GM12878 (cell line): ENCODE measurements around the gene BRICD5. TPM values are rescaled to one million over a fixed set of nuclear protein-coding genes. Genes with fewer than 3 reads are reported as not detected.

Experiments
- ATAC-seq: fragments of 200-7000 bp; cut with Tn5 transposase; 3 replicates; pipeline ENCODE4 v1.9.1; 2020; ENCODE audit warnings: mild to moderate bottlenecking, moderate library complexity
- BruUV-seq: library from RNA; stranded (reverse); fragments of 400-500 nt; replicated peaks from 2 replicates; lab custom pipeline; 2021; lab: Mats Ljungman, UMichigan
- CTCF ChIA-PET: fragments of 300-600 bp; sonication (Branson Sonifier 250); formaldehyde crosslinking; extraction: SDS; loops from one replicate; lab custom pipeline; 2021; ENCODE audit warnings: inconsistent platforms; lab: Yijun Ruan, JAX
- POLR2A ChIA-PET: fragments of 350-600 bp; formaldehyde crosslinking; extraction: SDS; loops from one replicate; lab custom pipeline; 2021; ENCODE audit warnings: inconsistent platforms; lab: Charles Lee
- RAD21 ChIA-PET: fragments of 300-600 bp; sonication (Branson Sonifier 250); formaldehyde crosslinking; loops from one replicate; lab custom pipeline; 2023; ENCODE audit warnings: antibody characterized with exemption; ENCODE audit not compliant: unreplicated experiment; lab: Charles Lee
- SMC1A ChIA-PET: fragments of 300-600 bp; sonication (Branson Sonifier 250); formaldehyde crosslinking; loops from one replicate; lab custom pipeline; 2023; ENCODE audit not compliant: unreplicated experiment, uncharacterized antibody; lab: Charles Lee
- DNase-seq: peaks from one replicate; pipeline ENCODE4 v3.0.0-alpha.2; 2011; ENCODE audit warnings: low read depth, low spot score
- FAIRE-seq: peaks from 3 replicates; lab custom pipeline; 2011; peaks lifted over from hg19 to GRCh38; lab: Jason Lieb, UNC
- H2AFZ ChIP-seq: 2 replicates; pipeline ENCODE4 v1.6.0; 2011; ENCODE audit warnings: low read depth, low read length, control low read depth; ENCODE audit not compliant: control insufficient read depth
- H3K27ac ChIP-seq: 2 replicates; pipeline ENCODE4 v1.5.1; 2011; ENCODE audit warnings: control low read depth; ENCODE audit not compliant: control insufficient read depth, insufficient read depth
- H3K27me3 ChIP-seq, 2 experiments: replicated peaks in 1 of 2; 2 replicates each; pipeline versions ENCODE4 v1.6.0 to v1.6.1; 2011; ENCODE audit warnings: low read length in 1 of 2; ENCODE audit not compliant: control insufficient read depth in 2 of 2, insufficient read depth in 2 of 2
- H3K36me3 ChIP-seq, 2 experiments: 2 replicates each; pipeline ENCODE4 v1.5.1; 2011; ENCODE audit warnings: low read length in 1 of 2; ENCODE audit not compliant: control insufficient read depth in 2 of 2, insufficient read depth in 2 of 2
- H3K4me1 ChIP-seq: 2 replicates; pipeline ENCODE4 v1.6.1; 2011; ENCODE audit warnings: mild to moderate bottlenecking, low read length, moderate library complexity, mixed read lengths; ENCODE audit not compliant: control insufficient read depth, insufficient read depth
- H3K4me2 ChIP-seq: 2 replicates; pipeline ENCODE4 v1.6.0; 2011; ENCODE audit warnings: control low read depth; ENCODE audit not compliant: control insufficient read depth, insufficient read depth
- H3K4me3 ChIP-seq: fragments of 200-600 bp; sonication (generic); 2 replicates; pipeline ENCODE4 v1.5.1; 2016
- H3K79me2 ChIP-seq: 2 replicates; pipeline ENCODE4 v1.6.0; 2011; ENCODE audit warnings: low read length; ENCODE audit not compliant: control insufficient read depth, insufficient read depth
- H3K9ac ChIP-seq: 2 replicates; pipeline ENCODE4 v1.8.0; 2011; ENCODE audit warnings: low read length, control low read depth, mixed read lengths; ENCODE audit not compliant: control insufficient read depth, insufficient read depth
- H3K9me3 ChIP-seq: replicated peaks from 3 replicates; pipeline ENCODE4 v1.5.1; 2011; ENCODE audit warnings: mild to moderate bottlenecking, low read length; ENCODE audit not compliant: control insufficient read depth, insufficient read depth
- H4K20me1 ChIP-seq: 2 replicates; pipeline ENCODE4 v1.6.0; 2011; ENCODE audit not compliant: control insufficient read depth, insufficient read depth
- BCL11A ChIP-seq: IDR thresholded peaks from 2 replicates; pipeline ENCODE4 v1.6.1; 2011; ENCODE audit warnings: low read depth, low read length
- CEBPB ChIP-seq, 2 experiments: fragments of 150-350 bp in 1 of 2; IDR thresholded peaks; 2 replicates each; pipeline ENCODE4 v1.6.1; 2012 to 2014; ENCODE audit warnings: low read depth in 2 of 2, low read length in 2 of 2, borderline replicate concordance in 1 of 2, inconsistent platforms in 1 of 2
- DPF2 ChIP-seq: fragments of 450-650 bp; IDR thresholded peaks from 2 replicates; pipeline ENCODE4 v1.6.1; 2017; ENCODE audit warnings: mild to moderate bottlenecking
- EZH2 ChIP-seq: IDR thresholded peaks from 2 replicates; pipeline ENCODE4 v1.6.1; 2012; ENCODE audit warnings: low read depth, mild to moderate bottlenecking, control low read depth, inconsistent platforms, low read length, borderline replicate concordance; ENCODE audit not compliant: control insufficient read depth
- FOS ChIP-seq: IDR thresholded peaks from 3 replicates; pipeline ENCODE4 v1.6.1; 2011; ENCODE audit warnings: borderline replicate concordance; ENCODE audit not compliant: insufficient read length; ENCODE audit errors: extremely low read depth
- LARP7 ChIP-seq: fragments of 450-650 bp; IDR thresholded peaks from 2 replicates; pipeline ENCODE4 v1.6.1; 2017; ENCODE audit warnings: mild to moderate bottlenecking
- MTA2 ChIP-seq: fragments of 450-650 bp; IDR thresholded peaks from 2 replicates; pipeline ENCODE4 v1.6.1; 2016; ENCODE audit warnings: low read depth, mild to moderate bottlenecking, moderate library complexity
- MYB ChIP-seq: fragments of 150-350 bp; IDR thresholded peaks from 2 replicates; pipeline ENCODE4 v1.6.1; 2014; ENCODE audit warnings: mild to moderate bottlenecking, low read depth, low read length, borderline replicate concordance
- NFIC ChIP-seq: IDR thresholded peaks from 2 replicates; pipeline ENCODE4 v1.6.1; 2012; ENCODE audit warnings: low read depth, mild to moderate bottlenecking, inconsistent platforms, low read length, moderate library complexity
- NFYB ChIP-seq: IDR thresholded peaks from 2 replicates; pipeline ENCODE4 v1.6.1; 2011; ENCODE audit warnings: low read depth, mild to moderate bottlenecking, low read length, improper control_type of control experiment, moderate library complexity; ENCODE audit not compliant: insufficient read depth
- PAX8 ChIP-seq: fragments of 450-650 bp; IDR thresholded peaks from 2 replicates; pipeline ENCODE4 v1.6.1; 2017; ENCODE audit warnings: mild to moderate bottlenecking, moderate library complexity
- POLR2AphosphoS2 ChIP-seq: IDR thresholded peaks from 2 replicates; pipeline ENCODE4 v1.6.1; 2011; ENCODE audit warnings: low read depth, mild to moderate bottlenecking, low read length, improper control_type of control experiment, moderate library complexity
- RB1 ChIP-seq: fragments of 450-650 bp; formaldehyde crosslinking; IDR thresholded peaks from 2 replicates; pipeline ENCODE4 v1.6.1; 2017; ENCODE audit warnings: mild to moderate bottlenecking, borderline replicate concordance
- SPI1 ChIP-seq: IDR thresholded peaks from 2 replicates; pipeline ENCODE4 v1.6.1; 2011; ENCODE audit warnings: low read depth, mild to moderate bottlenecking, low read length, moderate library complexity, borderline replicate concordance; ENCODE audit not compliant: insufficient read depth
- SRF ChIP-seq, 2 experiments: IDR thresholded peaks; 2 replicates each; pipeline ENCODE4 v1.6.1; 2011; ENCODE audit warnings: low read depth in 2 of 2, low read length in 2 of 2, mild to moderate bottlenecking in 1 of 2, moderate library complexity in 1 of 2
- ZNF217 ChIP-seq: fragments of 450-650 bp; IDR thresholded peaks from 2 replicates; pipeline ENCODE4 v1.6.1; 2017; ENCODE audit warnings: antibody characterized with exemption, mild to moderate bottlenecking
- ZSCAN29 ChIP-seq: fragments of 450-650 bp; IDR thresholded peaks from 2 replicates; pipeline ENCODE4 v1.6.1; 2017; ENCODE audit warnings: mild to moderate bottlenecking, moderate library complexity
- ZZZ3 ChIP-seq: IDR thresholded peaks from 2 replicates; pipeline ENCODE4 v1.6.1; 2011; ENCODE audit warnings: low read depth; ENCODE audit not compliant: control insufficient read depth, insufficient read length
- WGBS: methylation state at CpG from one replicate; pipeline ENCODE4 v1.1.6; 2016; ENCODE audit warnings: low lambda C conversion rate; ENCODE audit not compliant: insufficient replicate concordance, insufficient coverage; ENCODE audit errors: missing lambda C conversion rate; 5-methylcytosine and 5-hydroxymethylcytosine counted together
- in situ Hi-C: fragments of 300-500 bp; cut with MboI; formaldehyde crosslinking; loops from 9 replicates; pipeline ENCODE4 v1.14.3; 2018; ENCODE audit warnings: mixed read lengths
- intact Hi-C: fragments of 100-400 bp; cut with micrococcal nuclease; formaldehyde crosslinking; loops from one replicate; pipeline ENCODE4 v1.14.2; 2022; ENCODE audit not compliant: unreplicated experiment
- polyA plus RNA-seq, 11 experiments: library from polyadenylated mRNA; depleted of rRNA in 4 of 11; unstranded in 6 of 11; stranded (reverse) in 5 of 11; fragments of >200 nt; fragmentation: Nextera tagmentation in 4 of 11; fragmentation: Illumina TruSeq in 1 of 11; extraction: Ambion mirVana in 4 of 11; extraction: Trizol in 1 of 11; gene quantifications; 1 replicate in 1 of 11; 2 replicates in 10 of 11; pipeline versions ENCODE4 v1.2.1 to v1.2.3, GENCODE V29; 2011 to 2016; ENCODE audit warnings: inconsistent platforms in 2 of 11, missing spikeins in 2 of 11, low read depth in 1 of 11
- total RNA-seq, 4 experiments: library from RNA; depleted of rRNA in 3 of 4; stranded (reverse); fragments of >200 nt in 3 of 4; fragmentation: Illumina TruSeq in 1 of 4; extraction: Trizol in 1 of 4; gene quantifications; 2 replicates each; pipeline versions ENCODE4 v1.2.1 to v1.2.3, GENCODE V29; 2013 to 2021
- TF ChIP-seq, protein P1 (sequence below): IDR thresholded peaks from 2 replicates; pipeline ENCODE4 v1.6.1; 2012; ENCODE audit warnings: low read depth, low read length, improper control_type of control experiment
- TF ChIP-seq, protein P2 (sequence below): IDR thresholded peaks from 2 replicates; pipeline ENCODE4 v1.6.1; 2012; ENCODE audit warnings: improper control_type of control experiment, low read depth, low read length; ENCODE audit not compliant: insufficient replicate concordance

The BRICD5 gene
- total and polyA plus RNA-seq, 10 of the 15 experiments (the other 5 are each of a cell fraction or from before 2014, with no cell fraction given): 0.58 to 11.6 (median 1.5) TPM; not detected in 1

DNA sequence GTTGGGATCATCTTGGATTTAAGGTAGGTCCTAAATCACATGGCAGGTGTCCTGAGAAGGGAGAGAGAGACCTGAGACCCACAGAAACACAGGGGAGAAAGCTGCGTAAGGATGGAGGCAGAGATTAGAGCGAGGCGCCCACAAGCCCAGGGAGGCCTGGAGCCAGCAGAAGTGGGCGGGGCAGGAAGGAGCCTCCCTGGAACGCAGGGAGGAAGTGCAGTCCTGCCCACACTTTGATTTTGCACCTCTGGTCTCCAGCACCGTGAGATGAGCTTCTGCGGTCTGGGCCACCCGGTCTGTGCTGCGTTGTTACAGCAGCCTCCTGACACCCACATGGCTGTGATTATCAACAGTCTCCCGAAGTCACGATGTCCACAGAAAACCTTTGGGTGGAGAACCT is 31.9 kb upstream of the BRICD5 start:
- no peak overlapping the region for H3K4me2 ChIP-seq
- CTCF ChIA-PET: no interaction called here
- H3K79me2 ChIP-seq: no peaks in the 10 kb centered on the region
- H3K27me3 ChIP-seq: no peaks in the 10 kb centered on the region
- intact Hi-C loops (no loop called here), in situ Hi-C loops (no loop called here)
- ATAC-seq (no peak), FAIRE-seq (no peak), DNase-seq (no peak)
- no peaks in the 10 kb centered on the region for H4K20me1 ChIP-seq
- no peak overlapping the region for H3K9ac ChIP-seq
- H3K9me3 ChIP-seq: no peaks in the 10 kb centered on the region
- peaks cover 0 to 24% of the 10 kb centered on the region in 2 experiments; a peak in 2 of 4 replicates for H3K36me3 ChIP-seq
- no peaks in the 10 kb centered on the region for H3K4me1 ChIP-seq
- no TSS peak for BruUV-seq
- 95% methylated on average over 11 of the region's 11 CpGs for WGBS
- no peak overlapping the region for H2AFZ ChIP-seq
- H3K27ac ChIP-seq: no peak overlapping the region
- SMC1A ChIA-PET: no interaction called here
- POLR2A ChIA-PET: no interaction called here
- TF ChIP-seq NFIC: no peak
- TF ChIP-seq MYB: no peak
- no peak for TF ChIP-seq BCL11A
- TF ChIP-seq, protein P1, sequence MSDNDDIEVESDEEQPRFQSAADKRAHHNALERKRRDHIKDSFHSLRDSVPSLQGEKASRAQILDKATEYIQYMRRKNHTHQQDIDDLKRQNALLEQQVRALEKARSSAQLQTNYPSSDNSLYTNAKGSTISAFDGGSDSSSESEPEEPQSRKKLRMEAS: no peak
- TF ChIP-seq ZSCAN29: no peak
- TF ChIP-seq ZNF217: no peak
- no peak for TF ChIP-seq EZH2
- TF ChIP-seq SPI1: no peak
- TF ChIP-seq, protein P2, sequence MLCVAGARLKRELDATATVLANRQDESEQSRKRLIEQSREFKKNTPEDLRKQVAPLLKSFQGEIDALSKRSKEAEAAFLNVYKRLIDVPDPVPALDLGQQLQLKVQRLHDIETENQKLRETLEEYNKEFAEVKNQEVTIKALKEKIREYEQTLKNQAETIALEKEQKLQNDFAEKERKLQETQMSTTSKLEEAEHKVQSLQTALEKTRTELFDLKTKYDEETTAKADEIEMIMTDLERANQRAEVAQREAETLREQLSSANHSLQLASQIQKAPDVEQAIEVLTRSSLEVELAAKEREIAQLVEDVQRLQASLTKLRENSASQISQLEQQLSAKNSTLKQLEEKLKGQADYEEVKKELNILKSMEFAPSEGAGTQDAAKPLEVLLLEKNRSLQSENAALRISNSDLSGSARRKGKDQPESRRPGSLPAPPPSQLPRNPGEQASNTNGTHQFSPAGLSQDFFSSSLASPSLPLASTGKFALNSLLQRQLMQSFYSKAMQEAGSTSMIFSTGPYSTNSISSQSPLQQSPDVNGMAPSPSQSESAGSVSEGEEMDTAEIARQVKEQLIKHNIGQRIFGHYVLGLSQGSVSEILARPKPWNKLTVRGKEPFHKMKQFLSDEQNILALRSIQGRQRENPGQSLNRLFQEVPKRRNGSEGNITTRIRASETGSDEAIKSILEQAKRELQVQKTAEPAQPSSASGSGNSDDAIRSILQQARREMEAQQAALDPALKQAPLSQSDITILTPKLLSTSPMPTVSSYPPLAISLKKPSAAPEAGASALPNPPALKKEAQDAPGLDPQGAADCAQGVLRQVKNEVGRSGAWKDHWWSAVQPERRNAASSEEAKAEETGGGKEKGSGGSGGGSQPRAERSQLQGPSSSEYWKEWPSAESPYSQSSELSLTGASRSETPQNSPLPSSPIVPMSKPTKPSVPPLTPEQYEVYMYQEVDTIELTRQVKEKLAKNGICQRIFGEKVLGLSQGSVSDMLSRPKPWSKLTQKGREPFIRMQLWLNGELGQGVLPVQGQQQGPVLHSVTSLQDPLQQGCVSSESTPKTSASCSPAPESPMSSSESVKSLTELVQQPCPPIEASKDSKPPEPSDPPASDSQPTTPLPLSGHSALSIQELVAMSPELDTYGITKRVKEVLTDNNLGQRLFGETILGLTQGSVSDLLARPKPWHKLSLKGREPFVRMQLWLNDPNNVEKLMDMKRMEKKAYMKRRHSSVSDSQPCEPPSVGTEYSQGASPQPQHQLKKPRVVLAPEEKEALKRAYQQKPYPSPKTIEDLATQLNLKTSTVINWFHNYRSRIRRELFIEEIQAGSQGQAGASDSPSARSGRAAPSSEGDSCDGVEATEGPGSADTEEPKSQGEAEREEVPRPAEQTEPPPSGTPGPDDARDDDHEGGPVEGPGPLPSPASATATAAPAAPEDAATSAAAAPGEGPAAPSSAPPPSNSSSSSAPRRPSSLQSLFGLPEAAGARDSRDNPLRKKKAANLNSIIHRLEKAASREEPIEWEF: no peak
- TF ChIP-seq POLR2AphosphoS2: no peak
- TF ChIP-seq NFYB: no peak
- TF ChIP-seq SRF (IDR thresholded peaks at IDR 0.05; ENCODE audit: low read depth in 2 of 2, low read length in 2 of 2): no peak
- TF ChIP-seq FOS: no peak
- TF ChIP-seq MTA2: no peak
- no peak for TF ChIP-seq CEBPB (IDR thresholded peaks at IDR 0.05; ENCODE audit: borderline replicate concordance in 1 of 2, low read depth in 2 of 2, low read length in 2 of 2)
- no peak for TF ChIP-seq DPF2
- no peak for TF ChIP-seq PAX8
- no peak for TF ChIP-seq ZZZ3
- no peak for TF ChIP-seq RB1
- no peak for TF ChIP-seq LARP7
- H3K4me3 ChIP-seq: no peak overlapping the region
- RAD21 ChIA-PET: no interaction called here
